Duodenal mucosa (tissue), 2 donors: ENCODE measurements around the gene C1QBP.

Experiments used
- H3K27ac ChIP-seq: one replicate; pipeline ENCODE4 v1.7.0; 2013; ENCODE audit warnings: low read depth, low read length
- H3K27me3 ChIP-seq, 2 donors: one replicate each; pipeline ENCODE4 v1.7.0; 2013; ENCODE audit warnings: low read length in 2 of 2, control low read depth in 1 of 2; ENCODE audit not compliant: insufficient read depth in 2 of 2, control insufficient read depth in 1 of 2
- H3K36me3 ChIP-seq, 2 donors: one replicate each; pipeline ENCODE4 v1.7.0; 2013; ENCODE audit warnings: low read length in 2 of 2, control low read depth in 1 of 2; ENCODE audit not compliant: insufficient read depth in 2 of 2, control insufficient read depth in 1 of 2
- H3K4me1 ChIP-seq, 2 donors: one replicate each; pipeline ENCODE4 v1.7.0; 2013; ENCODE audit warnings: low read length in 2 of 2, control low read depth in 1 of 2; ENCODE audit not compliant: insufficient read depth in 2 of 2, control insufficient read depth in 1 of 2
- H3K4me3 ChIP-seq, 2 donors: one replicate each; pipeline ENCODE4 v1.7.0; 2013; ENCODE audit warnings: low read length in 2 of 2, low read depth in 1 of 2
- H3K9ac ChIP-seq, 2 donors: one replicate each; pipeline ENCODE4 v1.7.0; 2013; ENCODE audit warnings: low read length in 2 of 2, low read depth in 1 of 2
- H3K9me3 ChIP-seq, 2 donors: one replicate each; pipeline ENCODE4 v1.7.0; 2013; ENCODE audit warnings: low read length in 2 of 2, control low read depth in 1 of 2; ENCODE audit not compliant: control insufficient read depth in 1 of 2

C1QBP gene

DNA sequence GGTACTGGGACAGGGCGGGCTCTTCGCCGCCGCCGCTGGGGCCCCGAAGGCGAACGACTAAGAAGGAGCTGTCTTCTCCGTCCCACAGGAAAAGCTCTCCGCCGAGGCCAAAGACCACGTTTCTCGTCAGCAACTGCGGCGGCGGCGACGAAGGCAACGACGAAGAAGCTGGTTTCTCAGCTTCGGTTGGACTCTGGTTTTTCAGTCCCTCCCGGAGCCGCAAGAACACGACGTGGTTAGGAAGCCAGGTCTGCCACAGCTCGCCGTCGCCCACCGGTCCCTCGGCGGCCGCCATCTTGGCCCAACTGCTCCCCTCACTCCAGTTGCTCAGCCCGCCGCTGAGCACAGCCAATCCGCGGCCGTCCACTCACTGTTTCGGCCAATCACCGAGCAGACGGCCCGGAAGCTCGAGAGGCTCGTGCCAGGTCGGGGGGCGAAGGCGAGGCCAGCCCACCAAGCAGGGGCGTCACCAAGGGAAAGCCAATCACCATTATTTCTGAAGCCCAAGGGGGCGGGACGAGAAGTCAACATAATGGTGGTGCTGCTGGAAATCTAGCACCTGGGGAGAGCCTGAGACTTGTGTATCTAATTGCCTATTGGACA is 19.5 kb downstream of the C1QBP start, which contains the start of gene NUP88:
Gene NUP88, minus strand, starts transcription at position 307 of the 603 bp plus-strand sequence. Its CDS starts 12 bp downstream, at position 295.
- H3K27ac ChIP-seq: peak within 1 kb of the TSS; percentile 93
- peaks cover 18 to 32% of the 10 kb centered on the region in 2 donors for H3K4me1 ChIP-seq
- peaks cover 6 to 36% of the 10 kb centered on the region in 2 donors for H3K36me3 ChIP-seq

GRCh38 chr17:5418858-5419355 is 20.0 kb downstream of the C1QBP start:
- no peaks in the 10 kb centered on the region for H3K9me3 ChIP-seq
- peaks cover 18 to 32% of the 10 kb centered on the region in 2 donors for H3K4me1 ChIP-seq

More for the DNA sequence above, 19.5 kb downstream of the C1QBP start, which contains the start of gene NUP88:
- Histone ChIP-seq H3K4me3 (peak within 1 kb of the TSS; percentile 90 to 91), H3K27me3 (no peaks in the 10 kb centered on the region), H3K9me3 (no peaks in the 10 kb centered on the region), H3K9ac (peak within 1 kb of the TSS; percentile 82 to 98)

DNA sequence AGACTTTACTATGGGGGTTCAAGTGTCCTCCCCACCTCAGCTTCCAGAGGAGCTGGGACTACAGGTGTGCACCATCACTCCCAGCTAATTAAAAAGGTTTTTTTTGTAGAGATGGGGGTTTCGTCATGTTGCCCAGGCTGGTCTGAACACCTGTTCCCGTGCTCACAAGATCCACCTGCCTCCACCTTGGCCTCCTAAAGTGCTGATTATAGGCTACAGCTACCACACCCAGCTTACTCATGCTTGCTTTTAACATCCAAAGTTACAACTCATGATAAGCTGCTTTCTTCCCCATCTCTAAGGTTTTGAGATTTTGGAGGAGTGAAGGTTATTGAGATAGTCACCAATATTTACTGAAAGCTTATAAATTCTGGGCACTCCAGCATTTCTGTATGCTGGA is 22.1 kb downstream of the C1QBP start:
- H3K27ac ChIP-seq: no peak overlapping the region
- no peaks in the 10 kb centered on the region for H3K27me3 ChIP-seq
- H3K36me3 ChIP-seq: peaks cover 23 to 37% of the 10 kb centered on the region in 2 donors
- H3K9me3 ChIP-seq: no peaks in the 10 kb centered on the region
- peaks cover 18 to 32% of the 10 kb centered on the region in 2 donors for H3K4me1 ChIP-seq
- peak overlapping the region in 1 of 2 donors; percentile 23 for H3K4me3 ChIP-seq
- no peak overlapping the region for H3K9ac ChIP-seq

More at GRCh38 chr17:5418858-5419355, 20.0 kb downstream of the C1QBP start:
- no peaks in the 10 kb centered on the region for H3K27me3 ChIP-seq
- peaks cover 4 to 36% of the 10 kb centered on the region in 2 donors for H3K36me3 ChIP-seq
- peak overlapping the region; percentile 82 to 98 for H3K9ac ChIP-seq
- H3K4me3 ChIP-seq: peak overlapping the region; percentile 90 to 91
- peak overlapping the region; percentile 93 for H3K27ac ChIP-seq

- H3K9ac ChIP-seq: no peak overlapping the region
- no peaks in the 10 kb centered on the region for H3K9me3 ChIP-seq
- H3K36me3 ChIP-seq: peaks cover 40 to 57% of the 10 kb centered on the region in 2 donors
- no peak overlapping the region for H3K27ac ChIP-seq
- no peak overlapping the region for H3K4me3 ChIP-seq
- H3K4me1 ChIP-seq: peaks cover 8 to 20% of the 10 kb centered on the region in 2 donors
- no peaks in the 10 kb centered on the region for H3K27me3 ChIP-seq
Measured at GRCh38 chr17:5413682-5414081, 25.3 kb downstream of the C1QBP start.

- Histone ChIP-seq H3K9me3 (no peaks in the 10 kb centered on the region), H3K9ac (no peak overlapping the region), H3K27me3 (no peaks in the 10 kb centered on the region), H3K36me3 (peaks cover 60 to 84% of the 10 kb centered on the region in 2 donors), H3K4me3 (no peak overlapping the region), H3K4me1 (no peaks in the 10 kb centered on the region), H3K27ac (no peak overlapping the region)
Measured at GRCh38 chr17:5410594-5411272, 28.2 kb downstream of the C1QBP start.

GRCh38 chr17:5408186-5408585 is 30.8 kb downstream of the C1QBP start:
- H3K4me1 ChIP-seq: peaks cover 0 to 6% of the 10 kb centered on the region in 2 donors
- H3K27me3 ChIP-seq: no peaks in the 10 kb centered on the region
- no peaks in the 10 kb centered on the region for H3K9me3 ChIP-seq
- peaks cover 69 to 89% of the 10 kb centered on the region in 2 donors for H3K36me3 ChIP-seq
- no peak overlapping the region for H3K4me3 ChIP-seq
- no peak overlapping the region for H3K27ac ChIP-seq
- H3K9ac ChIP-seq: no peak overlapping the region

GRCh38 chr17:5405400-5405799 is 33.6 kb downstream of the C1QBP start:
- H3K27ac ChIP-seq: no peak overlapping the region
- no peaks in the 10 kb centered on the region for H3K27me3 ChIP-seq
- peaks cover 54 to 91% of the 10 kb centered on the region in 2 donors for H3K36me3 ChIP-seq
- H3K9ac ChIP-seq: no peak overlapping the region
- no peaks in the 10 kb centered on the region for H3K9me3 ChIP-seq
- peaks cover 0 to 6% of the 10 kb centered on the region in 2 donors for H3K4me1 ChIP-seq
- H3K4me3 ChIP-seq: no peak overlapping the region

GRCh38 chr17:5399767-5400166 is 39.2 kb downstream of the C1QBP start:
- Histone ChIP-seq H3K27me3 (no peaks in the 10 kb centered on the region), H3K9me3 (no peaks in the 10 kb centered on the region), H3K4me3 (no peak overlapping the region), H3K36me3 (peaks cover 26 to 77% of the 10 kb centered on the region in 2 donors), H3K4me1 (no peaks in the 10 kb centered on the region), H3K9ac (no peak overlapping the region), H3K27ac (no peak overlapping the region)

DNA sequence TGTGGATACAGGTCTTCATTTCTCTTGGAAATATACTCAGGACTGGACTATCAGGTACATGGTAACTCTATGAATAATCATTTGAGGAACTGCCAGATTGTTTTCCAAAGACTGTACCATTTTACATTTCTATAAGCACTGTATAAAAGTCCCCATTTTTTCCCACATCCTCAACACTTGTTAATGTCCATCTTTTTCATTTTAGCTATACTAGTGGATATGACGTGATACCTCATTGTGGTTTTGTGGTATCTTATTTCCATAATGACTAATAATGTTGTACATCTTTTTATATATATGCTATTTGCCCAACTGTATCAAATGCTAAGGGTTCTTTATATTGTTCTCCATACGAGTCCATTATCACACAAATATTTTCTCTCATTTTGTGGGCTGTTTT is 42.3 kb downstream of the C1QBP start:
- Histone ChIP-seq H3K27ac (no peak overlapping the region), H3K36me3 (peaks cover 29 to 71% of the 10 kb centered on the region in 2 donors), H3K9me3 (no peaks in the 10 kb centered on the region), H3K27me3 (no peaks in the 10 kb centered on the region), H3K4me1 (no peaks in the 10 kb centered on the region), H3K4me3 (no peak overlapping the region), H3K9ac (no peak overlapping the region)

- peaks cover 47 to 76% of the 10 kb centered on the region in 2 donors for H3K36me3 ChIP-seq
- no peak overlapping the region for H3K27ac ChIP-seq
- no peak overlapping the region for H3K9ac ChIP-seq
Measured at GRCh38 chr17:5391678-5392077, 47.3 kb downstream of the C1QBP start.

More at GRCh38 chr17:5391678-5392077, 47.3 kb downstream of the C1QBP start:
- no peaks in the 10 kb centered on the region for H3K27me3 ChIP-seq
- H3K4me1 ChIP-seq: no peaks in the 10 kb centered on the region
- no peaks in the 10 kb centered on the region for H3K9me3 ChIP-seq
- no peak overlapping the region for H3K4me3 ChIP-seq
